HG03066 (cell line): Measurements from ENCODE around the gene ALLC.

Experiments used
- ATAC-seq: cut with Tn5 transposase; IDR thresholded peaks from one replicate; pipeline ENCODE4 v1.9.1; 2021; ENCODE audit warnings: low read depth; ENCODE audit not compliant: unreplicated experiment

Gene ALLC

DNA sequence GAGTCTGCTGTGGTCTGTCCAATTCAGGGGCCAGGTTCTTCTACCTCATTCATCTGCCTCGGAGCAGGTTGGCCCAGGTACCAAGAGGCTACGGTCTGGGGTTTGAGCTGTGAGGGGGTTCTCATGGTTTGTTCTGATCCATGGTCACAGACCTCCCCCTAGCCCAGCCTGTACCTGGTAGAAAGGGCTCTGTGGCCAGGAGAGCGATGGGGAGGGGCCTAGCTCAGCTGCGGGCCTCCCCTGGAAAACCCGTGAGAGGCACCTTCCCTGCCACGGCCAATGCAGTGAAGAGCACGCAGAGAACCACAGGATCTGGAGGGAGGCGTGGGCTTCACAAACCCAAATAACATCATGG lies 19.6 kb upstream of the ALLC start:
- ATAC-seq, result no peak

DNA sequence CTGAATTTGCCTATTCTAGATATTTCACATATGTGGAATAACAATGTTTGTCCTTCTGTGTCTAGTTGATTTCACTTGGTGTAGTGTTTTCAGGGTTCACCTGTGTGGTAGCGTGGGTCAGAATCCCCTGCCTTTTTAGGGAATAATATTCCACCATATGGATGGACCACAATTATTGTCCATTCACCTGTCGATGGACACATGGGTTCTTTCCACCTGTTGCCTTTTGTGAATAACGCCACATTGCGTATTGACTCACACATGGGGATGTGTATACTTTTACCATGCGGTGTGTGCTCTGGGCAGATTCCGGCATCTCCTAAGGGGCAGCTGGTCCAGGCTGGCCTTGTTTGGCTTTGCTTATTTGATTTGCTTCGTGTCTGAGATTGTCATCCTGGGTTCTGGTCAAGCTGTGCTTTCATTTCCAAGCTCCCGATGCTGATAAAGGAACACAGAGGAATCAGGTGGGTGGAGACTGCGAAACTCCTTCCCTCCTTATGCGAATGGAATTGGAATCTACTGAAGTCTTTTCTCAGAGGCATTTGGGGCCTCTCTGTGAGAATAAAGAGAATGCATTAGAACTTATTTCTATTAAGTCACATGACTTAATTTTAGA lies 18.9 kb upstream of the ALLC start:
- ATAC-seq, result no peak

DNA sequence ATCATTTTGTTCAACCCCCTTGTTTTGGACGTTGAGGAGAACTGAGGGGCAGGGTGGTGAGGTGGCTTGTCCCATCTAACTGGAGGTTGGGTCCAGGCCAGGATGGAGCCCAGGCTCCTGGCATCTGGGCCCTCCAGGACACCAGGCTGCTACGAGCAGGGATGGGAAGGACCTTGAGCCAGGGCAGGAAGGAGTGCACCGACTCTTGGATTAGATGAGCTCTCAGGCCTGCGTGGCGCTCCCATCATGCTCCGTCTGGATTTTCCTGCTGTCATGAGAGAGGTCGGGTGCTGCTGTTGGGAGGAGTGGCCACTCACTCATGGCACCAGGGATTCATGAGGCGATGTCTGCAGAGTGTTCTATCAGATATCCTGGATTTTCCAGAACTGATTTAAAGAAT lies 18.3 kb upstream of the ALLC start:
- no peak for ATAC-seq

DNA sequence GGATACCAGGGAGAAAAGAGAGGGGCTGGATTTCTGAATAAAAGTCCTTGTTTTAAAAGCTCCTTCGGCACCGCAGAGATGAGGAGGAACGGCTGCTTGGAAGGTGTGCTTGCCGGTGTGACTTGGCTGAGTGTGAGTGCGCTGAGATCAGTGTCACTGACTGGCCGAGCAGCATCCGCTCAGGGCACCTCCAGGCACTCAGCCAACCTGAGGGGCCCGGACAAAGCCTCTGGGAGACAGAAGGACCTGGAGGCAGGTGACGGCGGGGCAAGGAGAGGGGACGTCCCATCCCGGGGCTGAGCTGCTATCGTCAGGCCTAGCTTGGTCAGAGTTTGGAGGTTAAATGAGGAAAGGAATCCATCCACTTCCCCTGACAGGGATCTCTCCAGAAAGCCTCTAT lies 16.8 kb upstream of the ALLC start:
- no peak for ATAC-seq

DNA sequence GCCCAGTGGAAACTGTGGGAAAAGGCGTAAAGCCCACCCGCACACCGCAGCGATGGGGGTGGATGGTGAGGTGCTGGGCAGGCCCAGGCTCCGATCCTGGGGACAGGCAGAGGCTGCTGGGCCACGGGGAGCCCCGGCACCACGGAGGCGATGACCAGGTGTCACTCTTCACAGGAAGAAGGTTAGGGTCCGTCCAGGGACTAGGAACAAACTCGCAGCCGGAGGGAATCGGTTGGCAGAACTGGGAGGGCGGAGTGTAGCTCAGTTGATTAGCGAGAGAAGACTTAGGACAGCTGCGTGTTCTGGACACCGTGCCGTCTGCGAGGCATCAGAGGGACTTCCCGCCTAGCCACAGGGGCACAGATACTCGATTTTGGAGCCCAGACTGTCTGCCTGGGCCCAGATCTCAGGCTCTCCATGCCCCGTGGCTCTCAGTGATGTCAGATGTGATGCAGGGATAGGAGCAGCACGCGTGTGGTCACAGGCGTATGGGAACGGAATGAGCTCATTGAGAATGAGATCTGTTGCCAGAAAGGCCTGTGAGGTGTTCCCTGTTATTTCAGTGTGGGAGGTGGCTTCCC lies 16.1 kb upstream of the ALLC start:
- no peak for ATAC-seq

DNA sequence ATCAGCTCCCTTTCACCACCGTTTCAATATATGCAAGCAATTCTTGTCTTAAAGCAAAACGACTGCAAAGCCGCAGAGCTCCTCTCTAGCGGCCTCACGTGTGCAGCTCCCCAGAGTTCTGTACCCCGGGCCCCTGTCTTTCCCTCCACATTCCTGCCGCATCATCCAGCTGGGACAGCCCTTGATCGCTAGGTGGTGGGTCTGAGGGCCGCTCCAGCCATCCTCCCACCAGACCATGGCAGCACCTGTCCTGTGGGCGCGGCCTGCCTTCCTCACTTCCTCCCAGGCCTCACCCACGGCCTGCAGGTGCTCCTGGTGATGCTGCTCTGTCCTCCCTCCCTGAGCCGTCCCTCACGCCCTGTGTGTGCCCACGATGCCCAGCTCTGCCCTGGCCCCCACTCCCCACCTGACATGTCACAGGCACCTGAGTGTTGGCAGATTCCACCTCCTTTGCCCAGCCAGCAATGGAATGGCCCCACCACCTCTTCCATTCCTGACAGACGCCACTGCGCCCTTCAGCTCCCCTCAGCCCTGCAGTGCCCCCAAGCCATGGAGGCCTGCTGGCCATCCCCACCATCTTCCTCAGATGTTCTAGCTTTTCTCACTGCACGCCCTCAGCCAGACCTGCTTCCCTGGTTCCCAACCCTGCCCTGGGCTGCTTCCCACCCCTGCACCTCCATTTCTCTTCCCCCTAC lies 15.3 kb upstream of the ALLC start:
- ATAC-seq, result no peak

DNA sequence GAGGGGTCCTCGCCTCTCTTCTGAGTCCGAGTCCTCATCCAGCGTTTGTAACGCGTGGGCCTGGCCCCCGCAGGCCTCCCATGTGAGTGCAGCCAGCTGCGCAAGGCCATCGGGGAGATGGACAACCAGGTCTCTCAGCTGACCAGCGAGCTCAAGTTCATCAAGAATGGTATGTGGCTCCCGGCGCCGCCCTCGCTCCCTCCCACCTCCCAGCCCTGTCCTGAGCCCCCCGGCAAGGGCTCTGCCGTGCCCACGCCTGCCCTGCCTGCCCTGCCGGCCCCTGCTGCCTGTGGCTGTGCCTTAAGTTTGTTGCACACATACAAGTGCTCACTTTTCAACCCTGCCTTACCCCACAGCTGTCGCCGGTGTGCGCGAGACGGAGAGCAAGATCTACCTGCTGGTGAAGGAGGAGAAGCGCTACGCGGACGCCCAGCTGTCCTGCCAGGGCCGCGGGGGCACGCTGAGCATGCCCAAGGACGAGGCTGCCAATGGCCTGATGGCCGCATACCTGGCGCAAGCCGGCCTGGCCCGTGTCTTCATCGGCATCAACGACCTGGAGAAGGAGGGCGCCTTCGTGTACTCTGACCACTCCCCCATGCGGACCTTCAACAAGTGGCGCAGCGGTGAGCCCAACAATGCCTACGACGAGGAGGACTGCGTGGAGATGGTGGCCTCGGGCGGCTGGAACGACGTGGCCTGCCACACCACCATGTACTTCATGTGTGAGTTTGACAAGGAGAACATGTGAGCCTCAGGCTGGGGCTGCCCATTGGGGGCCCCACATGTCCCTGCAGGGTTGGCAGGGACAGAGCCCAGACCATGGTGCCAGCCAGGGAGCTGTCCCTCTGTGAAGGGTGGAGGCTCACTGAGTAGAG lies 14.4 kb upstream of the ALLC start:
- ATAC-seq, result no peak

DNA sequence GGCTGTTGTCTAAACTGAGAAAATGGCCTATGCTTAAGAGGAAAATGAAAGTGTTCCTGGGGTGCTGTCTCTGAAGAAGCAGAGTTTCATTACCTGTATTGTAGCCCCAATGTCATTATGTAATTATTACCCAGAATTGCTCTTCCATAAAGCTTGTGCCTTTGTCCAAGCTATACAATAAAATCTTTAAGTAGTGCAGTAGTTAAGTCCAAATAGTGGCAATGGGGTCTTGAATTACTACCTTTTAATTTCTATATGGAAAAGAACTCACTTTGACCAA lies 13.8 kb upstream of the ALLC start:
- no peak for ATAC-seq

DNA sequence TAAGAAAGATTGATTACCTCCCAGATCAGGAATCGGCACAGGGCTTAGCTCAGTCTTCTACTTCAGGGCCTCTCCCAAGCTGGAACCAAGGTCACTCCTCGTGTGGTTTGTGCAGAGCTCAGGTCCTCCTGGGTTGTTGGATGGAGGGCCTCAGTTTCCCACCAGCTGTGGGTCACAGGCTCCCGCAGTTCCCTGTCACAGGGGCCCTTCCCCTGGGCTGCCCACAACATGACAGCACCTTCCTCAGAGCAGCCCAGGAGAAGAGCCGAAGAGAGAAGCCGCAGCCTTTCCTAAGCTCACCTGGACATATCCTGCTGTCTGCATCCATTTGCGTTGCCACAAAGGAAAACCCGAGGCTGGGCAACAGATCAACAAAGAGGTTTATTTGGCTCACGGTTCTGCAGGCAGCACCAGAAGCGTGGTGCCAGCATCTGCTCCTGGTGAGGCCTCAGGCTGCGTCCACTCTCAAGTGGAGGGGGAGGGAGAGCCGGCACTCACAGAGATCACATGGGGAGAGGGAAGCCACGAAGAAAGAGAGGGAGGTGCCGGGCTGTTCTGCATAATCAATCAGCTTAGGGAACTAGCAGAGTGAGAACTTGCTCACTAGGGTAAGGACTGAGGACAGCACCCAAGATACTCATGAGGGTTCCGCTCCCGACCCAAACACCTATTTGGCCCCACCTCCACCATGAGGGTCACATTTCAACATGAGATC lies 13.0 kb upstream of the ALLC start:
- no peak for ATAC-seq

DNA sequence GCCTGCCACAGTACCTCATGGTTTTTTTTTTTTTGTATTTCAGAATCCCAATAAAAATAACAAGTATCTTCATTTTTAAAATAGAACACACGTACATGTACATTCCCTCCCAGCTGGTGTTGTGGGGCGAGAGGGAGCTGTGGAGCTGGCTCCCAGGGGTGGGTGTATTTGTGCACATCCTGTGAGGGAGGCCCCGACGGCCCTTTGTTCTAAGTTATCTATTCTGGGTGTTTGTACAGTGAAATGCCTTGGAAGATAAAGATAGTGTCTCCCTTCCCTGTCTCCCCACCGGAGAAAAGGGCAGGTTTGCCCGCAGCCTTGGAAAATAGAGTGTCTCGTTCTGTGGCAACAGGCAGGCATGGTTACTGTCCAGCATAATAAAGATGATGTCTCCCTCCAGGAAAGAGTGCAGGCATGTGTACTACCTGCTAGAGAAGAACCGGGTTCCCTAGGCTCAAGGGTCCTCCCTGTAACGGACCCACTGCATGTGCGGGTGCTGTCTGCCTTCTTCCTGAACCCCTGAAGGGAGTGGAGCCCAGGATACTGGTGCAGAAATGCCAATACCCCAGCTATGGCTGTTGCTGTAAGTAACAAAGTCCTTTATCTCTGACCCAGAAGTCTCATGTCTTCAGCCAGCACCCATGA lies 12.1 kb upstream of the ALLC start:
- ATAC-seq, result no peak

DNA sequence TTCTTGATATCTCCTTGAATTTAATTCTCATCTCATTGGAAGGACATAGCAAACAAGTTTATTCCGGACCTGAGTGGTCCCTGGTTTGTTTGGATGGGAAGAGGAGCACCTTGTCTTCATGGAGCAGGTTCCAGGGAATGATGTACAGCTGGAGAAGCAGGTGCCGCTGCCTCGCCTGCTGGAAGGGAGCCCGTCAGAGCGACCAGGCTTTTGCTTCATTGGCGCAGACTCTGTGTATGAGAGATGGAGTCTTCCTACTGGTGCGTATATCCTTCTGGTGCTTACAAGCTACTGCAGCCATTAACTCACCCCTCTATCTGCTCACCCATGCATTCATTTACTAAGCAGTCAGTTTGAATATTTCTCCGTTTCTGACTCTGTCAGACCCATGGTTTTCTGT lies 11.6 kb upstream of the ALLC start:
- ATAC-seq, result no peak

DNA sequence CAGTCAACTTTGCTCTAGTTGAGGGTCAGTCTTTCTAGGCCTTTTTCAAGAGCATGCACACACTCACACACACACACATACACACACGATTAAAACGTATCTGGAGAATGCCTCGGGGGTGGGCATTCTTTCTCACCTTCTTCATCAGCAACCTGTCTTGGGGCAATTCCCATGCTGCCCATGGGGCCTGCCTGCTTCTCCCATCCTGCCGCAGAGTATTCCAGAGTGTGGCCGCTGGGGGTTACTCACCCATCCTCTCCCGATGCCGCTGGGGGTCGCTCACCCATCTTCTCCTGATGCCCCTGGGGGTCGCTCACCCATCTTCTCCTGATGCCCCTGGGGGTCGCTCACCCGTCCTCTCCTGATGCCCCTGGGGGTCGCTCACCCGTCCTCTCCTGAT lies 10.8 kb upstream of the ALLC start:
- ATAC-seq, result no peak

DNA sequence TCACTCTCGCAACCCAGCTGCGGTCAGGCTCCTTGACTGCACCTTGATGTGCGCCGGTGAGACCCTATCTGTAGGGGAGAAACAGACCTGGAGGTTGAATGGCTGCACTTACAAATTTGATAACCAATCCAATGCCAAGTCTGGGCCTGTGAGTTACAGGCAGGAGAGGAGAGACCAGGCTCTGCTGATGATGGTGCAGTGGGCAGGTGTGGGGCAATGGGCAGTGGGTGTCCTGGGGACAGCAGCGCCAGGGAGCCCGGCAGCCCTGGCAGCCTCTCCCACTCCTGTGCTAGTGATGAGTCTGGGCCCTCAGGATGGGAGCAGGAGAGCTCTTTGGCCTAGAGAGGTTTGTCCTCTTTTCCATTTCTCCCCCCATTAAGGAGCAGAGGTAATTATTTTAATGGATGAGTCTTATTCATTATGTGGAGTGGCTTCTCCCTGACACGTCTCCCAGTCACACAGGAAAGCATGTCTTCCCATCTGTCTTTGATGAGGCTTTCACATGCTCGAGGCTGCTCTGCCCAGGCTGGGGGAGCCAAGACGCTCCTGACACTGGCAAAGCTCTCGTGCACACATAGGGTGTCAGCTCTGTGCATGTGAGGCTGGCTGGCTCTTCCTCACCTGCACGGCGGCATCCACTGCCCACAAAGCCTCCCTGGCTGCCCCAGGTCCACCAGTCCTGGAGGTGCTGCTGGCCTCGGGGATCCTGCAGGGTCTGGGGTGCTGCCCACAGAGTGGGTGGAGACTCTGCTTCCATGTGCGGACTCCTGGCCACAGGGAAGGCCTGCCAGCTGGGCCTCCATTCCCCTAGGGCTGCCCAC lies 10.0 kb upstream of the ALLC start:
- ATAC-seq, result no peak

DNA sequence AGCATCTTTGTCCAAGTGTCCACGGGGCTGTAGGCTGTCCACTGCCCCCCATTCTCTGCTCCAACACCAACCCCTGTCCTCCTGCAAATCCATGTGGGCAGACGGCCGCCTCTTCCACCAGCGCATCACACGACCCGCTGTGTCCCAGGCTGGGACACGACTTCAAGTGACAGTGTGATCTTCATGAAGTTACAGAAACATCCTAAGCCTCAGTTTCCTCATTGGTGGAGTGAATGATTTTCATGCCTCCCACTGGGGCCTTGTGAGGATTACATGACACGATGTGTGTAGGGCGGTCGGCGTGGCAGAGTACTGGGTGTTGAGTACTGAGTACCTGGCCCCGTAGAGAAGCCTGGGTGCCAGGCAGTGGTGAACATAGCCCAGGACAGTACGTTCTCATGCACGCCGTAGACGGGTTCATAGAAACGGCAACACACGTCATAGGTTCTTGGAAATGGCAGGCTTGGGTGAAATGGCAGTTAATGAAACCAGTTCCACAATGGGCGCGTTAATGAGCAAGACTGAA lies 9.3 kb upstream of the ALLC start:
- ATAC-seq, result no peak

DNA sequence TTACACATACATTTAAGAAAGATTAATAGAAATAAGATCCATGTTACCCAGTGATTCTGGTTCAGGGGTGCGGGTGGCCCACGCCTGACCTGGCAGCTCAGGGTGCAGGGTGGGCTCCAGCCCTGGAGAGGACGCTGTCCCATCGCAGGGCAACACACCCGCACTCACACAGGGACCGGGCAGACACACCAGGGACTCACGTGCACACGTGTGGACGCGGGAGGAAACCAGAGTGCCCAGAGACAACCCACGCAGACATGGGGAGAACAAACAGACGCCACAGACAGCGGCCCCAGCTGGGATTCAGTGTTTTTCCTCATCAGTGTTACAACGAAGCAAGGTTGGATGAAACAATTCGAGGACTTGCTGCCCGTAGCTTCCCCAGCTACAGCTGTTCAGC lies 8.4 kb upstream of the ALLC start:
- no peak for ATAC-seq

DNA sequence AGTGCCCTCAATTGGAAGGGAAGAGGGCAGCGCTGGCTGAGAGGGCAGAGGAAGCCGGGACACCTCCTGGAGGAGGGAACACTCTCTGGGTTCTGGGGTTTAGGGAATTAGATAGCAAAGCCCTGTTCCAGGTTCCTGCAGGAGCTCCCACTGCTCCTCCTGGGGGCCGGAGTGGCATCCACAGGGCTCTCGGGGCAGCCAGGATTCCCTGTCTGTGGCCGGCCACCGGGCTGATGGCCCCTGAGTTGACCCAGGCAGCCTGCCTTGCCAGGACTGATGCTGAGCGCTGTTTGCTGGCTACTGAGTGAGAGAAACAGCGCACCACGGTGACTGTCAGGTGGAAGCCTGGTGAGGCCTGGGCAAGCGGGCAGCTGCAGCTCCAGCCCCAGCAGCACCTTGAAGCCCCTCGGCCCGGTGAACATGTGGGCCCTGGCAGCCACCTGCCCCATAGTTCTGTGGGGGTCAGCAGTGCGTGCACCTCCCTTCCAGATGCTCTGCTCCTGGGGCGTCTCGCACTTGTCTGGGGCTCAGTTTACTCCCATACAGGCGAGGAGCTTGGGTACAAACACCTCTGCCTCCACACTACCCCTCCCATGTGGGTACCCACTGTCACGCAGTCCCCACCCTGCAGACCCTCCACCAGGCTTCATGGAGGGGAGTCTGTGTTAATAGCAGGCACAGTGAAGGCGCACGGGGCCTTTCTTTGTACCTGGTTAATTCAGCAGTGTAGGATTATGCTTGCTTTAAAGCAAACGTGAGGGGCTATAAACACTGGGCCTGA lies 7.7 kb upstream of the ALLC start:
- ATAC-seq, result no peak

DNA sequence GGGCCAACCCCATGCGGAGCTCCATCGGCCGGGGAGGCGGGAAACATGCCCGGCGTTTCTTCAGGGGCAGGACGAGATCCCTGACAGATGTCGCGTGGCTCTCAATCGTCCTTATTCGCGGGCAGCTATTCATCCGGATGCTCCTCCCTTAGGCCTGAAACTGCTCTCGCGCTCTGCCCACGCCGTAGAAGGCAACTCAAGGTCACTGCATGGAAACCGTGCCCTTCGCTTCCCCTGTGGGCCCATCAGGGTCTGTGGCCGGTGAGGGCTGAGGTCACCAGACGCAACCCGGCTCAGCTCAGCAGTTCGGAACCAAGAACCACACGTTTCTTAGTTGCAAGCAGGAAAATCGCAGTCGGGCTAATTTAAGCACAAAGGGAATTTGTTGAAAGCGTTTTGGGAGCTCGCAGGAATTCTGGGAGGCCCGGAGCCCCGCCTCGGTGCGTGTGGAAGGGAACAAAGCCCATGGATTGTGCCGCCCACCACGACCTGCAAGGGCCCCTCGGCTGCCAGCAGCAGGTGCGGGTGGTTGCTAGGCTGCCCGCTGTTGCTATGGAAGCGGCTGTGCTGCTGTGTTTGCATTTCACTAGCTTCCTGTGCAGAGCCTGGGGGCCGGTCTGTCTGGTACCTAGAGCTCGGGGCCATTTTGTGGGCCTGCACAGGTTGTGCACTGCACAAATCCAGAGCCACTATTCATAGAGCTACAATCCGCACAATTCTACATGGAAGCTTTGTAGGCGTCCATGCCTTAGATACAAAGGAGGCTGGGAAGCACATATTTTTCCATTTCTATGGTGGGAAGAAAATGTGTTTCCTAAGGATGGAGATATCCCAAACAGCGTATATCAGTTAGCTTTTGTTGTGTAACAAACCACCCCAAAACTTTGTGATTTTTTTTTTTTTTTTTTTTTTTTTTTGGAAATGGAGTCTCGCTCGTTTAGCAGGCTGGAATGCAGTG lies 6.0 kb upstream of the ALLC start:
- peak; percentile 80 for ATAC-seq
